ENCODE measurements around the gene GPANK1.
A peak's percentile ranks its signal among the peaks of the same experiment; 100 is the strongest.

GPANK1 gene

GRCh38 chr6:31697555-31697954 is 32.8 kb upstream of the GPANK1 start:
- H3K9me3 ChIP-seq (replicated peaks in 1 of 11), result no peaks in the 10 kb centered on the region
- H3K36me3 ChIP-seq, result peaks cover 78 to 93% (median 85%) of the 10 kb centered on the region in 11 experiments
- H3K4me3 ChIP-seq, result no peak overlapping the region
- peak overlapping the region in 3 of 11 experiments; percentile 13 to 47 (median 47); a peak in 4 of 22 replicates for H3K4me2 ChIP-seq
- 0 out of 22 replicates have a peak overlapping the region, but pooled peaks of 1 of the 11 experiments have one; percentile 29 for H3K27ac ChIP-seq
- peaks cover 9 to 59% (median 35%) of the 10 kb centered on the region in 11 experiments; a peak in 16 of 22 replicates for H4K20me1 ChIP-seq
- no peak for TF ChIP-seq Cebpa-rat (IDR thresholded peaks at IDR 0.05)
- peaks cover 15 to 47% (median 19%) of the 10 kb centered on the region in 10 experiments for H3K4me1 ChIP-seq
- no peaks in the 10 kb centered on the region for H3K27me3 ChIP-seq
- H3K9ac ChIP-seq, result peak overlapping the region in 4 of 11 experiments; percentile 33 to 63 (median 38); a peak in 4 of 22 replicates

- no peak for TF ChIP-seq Cebpa-rat (IDR thresholded peaks at IDR 0.05)
- Histone ChIP-seq H3K4me1 (peaks cover 0 to 42% (median 12%) of the 10 kb centered on the region in 10 experiments; a peak in 14 of 20 replicates), H3K9ac (peak overlapping the region in 2 of 11 experiments; percentile 11 to 29; a peak in 2 of 22 replicates), H3K4me2 (no peak overlapping the region), H3K4me3 (no peak overlapping the region), H3K36me3 (peaks cover 93 to 99% (median 96%) of the 10 kb centered on the region in 11 experiments), H3K27ac (no peak overlapping the region), H3K27me3 (no peaks in the 10 kb centered on the region), H3K9me3 (replicated peaks in 1 of 11) (no peaks in the 10 kb centered on the region), H4K20me1 (peaks cover 2 to 38% (median 20%) of the 10 kb centered on the region in 11 experiments; a peak in 16 of 22 replicates)
Observed at GRCh38 chr6:31693535-31693934, 28.7 kb upstream of the GPANK1 start.

- H4K20me1 ChIP-seq, result peaks cover 0 to 42% (median 15%) of the 10 kb centered on the region in 11 experiments; a peak in 16 of 22 replicates
- H3K9me3 ChIP-seq (replicated peaks in 1 of 11), result no peaks in the 10 kb centered on the region
- TF ChIP-seq Cebpa-rat (IDR thresholded peaks at IDR 0.05), result no peak
- no peak overlapping the region for H3K4me3 ChIP-seq
- H3K4me2 ChIP-seq, result no peak overlapping the region
- no peak overlapping the region for H3K27ac ChIP-seq
- H3K36me3 ChIP-seq, result peaks cover 96 to 100% (median 98%) of the 10 kb centered on the region in 11 experiments
- peak overlapping the region in 1 of 11 experiments; percentile 29; a peak in 1 of 22 replicates for H3K9ac ChIP-seq
- H3K4me1 ChIP-seq, result peaks cover 0 to 36% (median 12%) of the 10 kb centered on the region in 10 experiments; a peak in 14 of 20 replicates
- H3K27me3 ChIP-seq, result no peaks in the 10 kb centered on the region
Observed at GRCh38 chr6:31692886-31693285, 28.1 kb upstream of the GPANK1 start.

- Histone ChIP-seq H3K27ac (no peak overlapping the region), H3K4me3 (no peak overlapping the region), H3K36me3 (peaks cover 96 to 100% (median 98%) of the 10 kb centered on the region in 11 experiments), H3K4me1 (peaks cover 0 to 30% (median 12%) of the 10 kb centered on the region in 10 experiments; a peak in 12 of 20 replicates), H3K9me3 (replicated peaks in 1 of 11) (no peaks in the 10 kb centered on the region), H3K9ac (no peak overlapping the region), H3K4me2 (no peak overlapping the region), H4K20me1 (peaks cover 0 to 42% (median 11%) of the 10 kb centered on the region in 11 experiments; a peak in 14 of 22 replicates), H3K27me3 (no peaks in the 10 kb centered on the region)
- no peak for TF ChIP-seq Cebpa-rat (IDR thresholded peaks at IDR 0.05)
Observed at GRCh38 chr6:31692353-31692752, 27.6 kb upstream of the GPANK1 start.

GRCh38 chr6:31691564-31692108 is 26.8 kb upstream of the GPANK1 start:
- Histone ChIP-seq H3K9me3 (replicated peaks in 1 of 11) (no peaks in the 10 kb centered on the region), H3K27ac (no peak overlapping the region), H3K4me1 (peaks cover 0 to 24% (median 12%) of the 10 kb centered on the region in 10 experiments; a peak in 12 of 20 replicates), H3K9ac (no peak overlapping the region), H3K4me2 (no peak overlapping the region), H3K27me3 (no peaks in the 10 kb centered on the region), H3K36me3 (peaks cover 97 to 100% (median 98%) of the 10 kb centered on the region in 11 experiments), H3K4me3 (no peak overlapping the region), H4K20me1 (peaks cover 0 to 39% (median 5%) of the 10 kb centered on the region in 11 experiments; a peak in 10 of 22 replicates)
- TF ChIP-seq Cebpa-rat (IDR thresholded peaks at IDR 0.05), result no peak

GRCh38 chr6:31691078-31691463 is 26.3 kb upstream of the GPANK1 start:
- H3K9me3 ChIP-seq (replicated peaks in 1 of 11), result no peaks in the 10 kb centered on the region
- 0 out of 22 replicates have a peak overlapping the region, but pooled peaks of 1 of the 11 experiments have one; percentile 56 for H3K4me2 ChIP-seq
- no peaks in the 10 kb centered on the region for H3K27me3 ChIP-seq
- H3K4me3 ChIP-seq, result no peak overlapping the region
- TF ChIP-seq Cebpa-rat (IDR thresholded peaks at IDR 0.05), result no peak
- H3K36me3 ChIP-seq, result peaks cover 97 to 100% (median 98%) of the 10 kb centered on the region in 11 experiments
- no peak overlapping the region for H3K27ac ChIP-seq
- peaks cover 0 to 24% (median 12%) of the 10 kb centered on the region in 10 experiments; a peak in 12 of 20 replicates for H3K4me1 ChIP-seq
- H4K20me1 ChIP-seq, result peaks cover 0 to 34% (median 4%) of the 10 kb centered on the region in 11 experiments; a peak in 7 of 22 replicates
- peak overlapping the region in 3 of 11 experiments; percentile 13 to 43 (median 21); a peak in 5 of 22 replicates for H3K9ac ChIP-seq

- peak overlapping the region in 5 of 11 experiments; percentile 39 to 57 (median 52); a peak in 7 of 22 replicates for H3K4me2 ChIP-seq
Observed at GRCh38 chr6:31690231-31691077, 25.7 kb upstream of the GPANK1 start.

GRCh38 chr6:31689249-31690110 is 24.7 kb upstream of the GPANK1 start:
- no peak for TF ChIP-seq Cebpa-rat (IDR thresholded peaks at IDR 0.05)
- Histone ChIP-seq H3K9ac (peak overlapping the region in 2 of 11 experiments; percentile 43 to 46; a peak in 1 of 22 replicates), H3K36me3 (peaks cover 93 to 99% (median 95%) of the 10 kb centered on the region in 11 experiments), H3K4me1 (peaks cover 0 to 24% (median 12%) of the 10 kb centered on the region in 10 experiments; a peak in 12 of 20 replicates), H3K27me3 (no peaks in the 10 kb centered on the region), H4K20me1 (peaks cover 0 to 34% (median 3%) of the 10 kb centered on the region in 11 experiments; a peak in 6 of 22 replicates), H3K4me2 (peak overlapping the region in 6 of 11 experiments; percentile 19 to 57 (median 49); a peak in 11 of 22 replicates), H3K4me3 (no peak overlapping the region), H3K27ac (no peak overlapping the region), H3K9me3 (replicated peaks in 1 of 11) (no peaks in the 10 kb centered on the region)

More at GRCh38 chr6:31690231-31691077, 25.7 kb upstream of the GPANK1 start:
- Histone ChIP-seq H3K27me3 (no peaks in the 10 kb centered on the region), H3K4me3 (no peak overlapping the region), H3K9ac (peak overlapping the region in 4 of 11 experiments; percentile 13 to 46 (median 29); a peak in 6 of 22 replicates), H3K9me3 (replicated peaks in 1 of 11) (no peaks in the 10 kb centered on the region), H3K36me3 (peaks cover 97 to 100% (median 98%) of the 10 kb centered on the region in 11 experiments), H3K4me1 (peaks cover 0 to 24% (median 12%) of the 10 kb centered on the region in 10 experiments; a peak in 12 of 20 replicates), H4K20me1 (peaks cover 0 to 34% (median 4%) of the 10 kb centered on the region in 11 experiments; a peak in 7 of 22 replicates), H3K27ac (peak overlapping the region in 1 of 11 experiments; percentile 13; a peak in 1 of 22 replicates)
- TF ChIP-seq Cebpa-rat (IDR thresholded peaks at IDR 0.05), result no peak
